PC-9 (cell line): ENCODE data around the gene ZNF331. TPM values are rescaled to one million over a fixed set of nuclear protein-coding genes. Genes with fewer than 3 reads are reported as not detected.

ENCODE experiments used
- BruUV-seq: library from RNA; stranded (reverse); fragments of 400-500 nt; replicated peaks from 2 replicates; lab custom pipeline; 2021; lab: Mats Ljungman, UMichigan
- CTCF ChIA-PET: fragments of 300-600 bp; sonication (Branson Sonifier 250); formaldehyde crosslinking; loops from one replicate; lab custom pipeline; 2022; ENCODE audit warnings: antibody characterized with exemption; lab: Charles Lee
- POLR2A ChIA-PET: fragments of 300-600 bp; sonication (Branson Sonifier 250); formaldehyde crosslinking; loops from one replicate; lab custom pipeline; 2022; ENCODE audit warnings: antibody characterized with exemption; ENCODE audit not compliant: unreplicated experiment; lab: Charles Lee
- DNase-seq, 2 experiments: peaks; one replicate each; pipeline versions ENCODE4 v3.0.0 to v3.0.0-alpha.2; 2015 to 2022; ENCODE audit warnings: mixed read lengths in 1 of 2
- H2AFZ ChIP-seq: fragments of 200-600 bp; sonication (generic); 2 replicates; pipeline ENCODE4 v1.8.1; 2017; ENCODE audit warnings: antibody characterized with exemption
- H3F3A ChIP-seq: fragments of 200-600 bp; sonication (generic); 2 replicates; pipeline ENCODE4 v1.8.1; 2017; ENCODE audit warnings: antibody characterized with exemption, mild to moderate bottlenecking, low read depth; ENCODE audit not compliant: insufficient read depth
- H3K27ac ChIP-seq: fragments of 200-600 bp; sonication (generic); 2 replicates; pipeline ENCODE4 v1.6.1; 2016; ENCODE audit warnings: mixed run types
- H3K27me3 ChIP-seq: fragments of 200-600 bp; sonication (generic); 2 replicates; pipeline ENCODE4 v1.6.1; 2016; ENCODE audit warnings: low read depth, mixed run types; ENCODE audit not compliant: insufficient read depth
- H3K36me3 ChIP-seq: fragments of 200-600 bp; sonication (generic); 2 replicates; pipeline ENCODE4 v1.6.1; 2016; ENCODE audit warnings: low read depth, mixed run types
- H3K4me1 ChIP-seq: fragments of 200-600 bp; sonication (generic); replicated peaks from 2 replicates; pipeline ENCODE4 v1.6.1; 2016; ENCODE audit warnings: mixed run types; ENCODE audit not compliant: insufficient read depth
- H3K4me2 ChIP-seq: fragments of 200-600 bp; sonication (generic); 2 replicates; pipeline ENCODE4 v1.6.1; 2017; ENCODE audit warnings: mixed run types
- H3K4me3 ChIP-seq: fragments of 200-600 bp; sonication (generic); 2 replicates; pipeline ENCODE4 v1.6.1; 2016; ENCODE audit warnings: mixed run types
- H3K79me2 ChIP-seq: fragments of 200-600 bp; sonication (generic); 2 replicates; pipeline ENCODE4 v1.6.1; 2017; ENCODE audit warnings: low read depth, mixed run types
- H3K9me2 ChIP-seq: fragments of 200-600 bp; sonication (generic); 2 replicates; pipeline ENCODE4 v1.8.1; 2017; ENCODE audit warnings: mild to moderate bottlenecking; ENCODE audit not compliant: insufficient read depth
- H3K9me3 ChIP-seq: fragments of 200-600 bp; sonication (generic); 2 replicates; pipeline ENCODE4 v1.8.1; 2016; ENCODE audit warnings: low read depth; ENCODE audit not compliant: insufficient read depth
- H4K20me1 ChIP-seq: fragments of 200-600 bp; sonication (generic); 2 replicates; pipeline ENCODE4 v1.8.1; 2017; ENCODE audit not compliant: insufficient read depth
- CTCF ChIP-seq: fragments of 200-600 bp; sonication (generic); conservative IDR thresholded peaks from 2 replicates; pipeline ENCODE4 v1.6.1; 2017; ENCODE audit warnings: mixed run types, antibody characterized with exemption, mild to moderate bottlenecking, moderate library complexity
- EZH2 ChIP-seq: fragments of 200-600 bp; sonication (generic); IDR thresholded peaks from 2 replicates; pipeline ENCODE4 v1.8.0; 2017; ENCODE audit warnings: antibody characterized with exemption, low read depth
- intact Hi-C: fragments of 100-400 bp; cut with micrococcal nuclease; formaldehyde crosslinking; loops from one replicate; pipeline ENCODE4 v1.10.0; 2022; ENCODE audit not compliant: unreplicated experiment
- total RNA-seq: library from RNA; stranded (reverse); gene quantifications from 2 replicates; pipeline ENCODE4 v1.2.3, GENCODE V29; 2021

Gene ZNF331
- total RNA-seq, 1 experiment from 2014 or later = 39.2 TPM

- Histone ChIP-seq H3K9me3 (no peaks in the 10 kb centered on the region), H3K9me2 (no peaks in the 10 kb centered on the region), H3F3A (peaks cover 5% of the 10 kb centered on the region; the same call in 1 of the 2 replicates), H2AFZ (no peak overlapping the region), H3K4me1 (peaks cover 9% of the 10 kb centered on the region), H3K79me2 (no peaks in the 10 kb centered on the region), H4K20me1 (no peaks in the 10 kb centered on the region), H3K4me2 (peak overlapping the region; percentile 60; the same call in 1 of the 2 replicates), H3K27me3 (no peaks in the 10 kb centered on the region), H3K36me3 (no peaks in the 10 kb centered on the region), H3K27ac (no peak overlapping the region), H3K4me3 (no peak overlapping the region)
- no peak for DNase-seq
- POLR2A ChIA-PET = no interaction called here
- intact Hi-C loops = no loop called here
- no TSS peak for BruUV-seq
- CTCF ChIA-PET = no interaction called here
- TF ChIP-seq CTCF (no peak), EZH2 (no peak)
These were observed 824 bp upstream of the ZNF331 start for GRCh38 chr19:53537121-53537520.

GRCh38 chr19:53538378-53539109, 599 bp downstream of the ZNF331 start:
- ChIA-PET POLR2A (no interaction called here), CTCF (no interaction called here)
- Histone ChIP-seq H3K79me2 (no peaks in the 10 kb centered on the region), H3K4me2 (peak overlapping the region; percentile 60), H4K20me1 (no peaks in the 10 kb centered on the region), H3K27ac (no peak overlapping the region), H3K9me3 (no peaks in the 10 kb centered on the region), H3K9me2 (no peaks in the 10 kb centered on the region), H3K4me3 (peak overlapping the region; percentile 56), H2AFZ (peak overlapping the region; percentile 62), H3K27me3 (no peaks in the 10 kb centered on the region), H3K4me1 (peaks cover 17% of the 10 kb centered on the region), H3K36me3 (no peaks in the 10 kb centered on the region), H3F3A (peaks cover 5% of the 10 kb centered on the region; the same call in 1 of the 2 replicates)
- peak in 1 of 2 experiments; percentile 12 for DNase-seq
- intact Hi-C loops = no loop called here
- no peak for TF ChIP-seq CTCF
- no peak for TF ChIP-seq EZH2
- BruUV-seq = no TSS peak

GRCh38 chr19:53540091-53540490, 2.1 kb downstream of the ZNF331 start:
- Histone ChIP-seq H3K4me3 (no peak overlapping the region), H3K9me3 (no peaks in the 10 kb centered on the region), H4K20me1 (no peaks in the 10 kb centered on the region), H3K27ac (no peak overlapping the region), H3F3A (peaks cover 5% of the 10 kb centered on the region), H3K4me1 (peaks cover 24% of the 10 kb centered on the region), H3K27me3 (no peaks in the 10 kb centered on the region), H3K79me2 (no peaks in the 10 kb centered on the region), H2AFZ (no peak overlapping the region), H3K4me2 (no peak overlapping the region), H3K36me3 (no peaks in the 10 kb centered on the region), H3K9me2 (no peaks in the 10 kb centered on the region)
- TF ChIP-seq CTCF (no peak), EZH2 (no peak)
- intact Hi-C loops = no loop called here
- no TSS peak for BruUV-seq
- DNase-seq = no peak
- ChIA-PET POLR2A (no interaction called here), CTCF (no interaction called here)
